ENCODE data around the gene UBXN4.
"Not testable (repeated sequence)": the region's sequence is repeated elsewhere in the genome, so short reads cannot be mapped to it uniquely, and the experiment has no call there.

Gene UBXN4

DNA sequence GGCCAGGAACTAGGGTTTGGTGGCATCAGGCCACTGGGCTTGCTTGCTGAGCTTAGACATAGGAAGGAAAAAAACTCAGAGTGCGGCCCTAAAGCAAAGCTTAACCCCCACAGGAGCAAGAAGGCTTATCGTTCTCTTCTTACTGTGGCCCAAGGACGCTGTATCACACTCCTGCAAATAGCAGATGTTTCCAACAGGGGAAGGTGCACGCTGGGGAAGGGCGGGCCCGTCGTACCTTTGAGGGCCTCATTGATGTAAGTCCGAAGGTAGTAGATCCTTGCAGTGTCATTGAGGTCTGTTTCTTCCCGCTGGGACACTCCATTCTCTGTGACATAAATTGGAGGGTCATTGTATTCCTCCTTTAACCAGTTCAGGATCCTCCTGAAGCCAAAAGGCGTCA is 48.8 kb downstream of the UBXN4 start:
- H3K9me2 ChIP-seq (replicated peaks; ENCODE audit: insufficient read depth, low read length), result no peaks in the 10 kb centered on the region
- H3K9me3 ChIP-seq (replicated peaks; ENCODE audit: insufficient read depth, low read length), result no peaks in the 10 kb centered on the region
- no peak for DNase-seq
- H4K20me1 ChIP-seq (ENCODE audit: insufficient read depth, low read length), result no peaks in the 10 kb centered on the region
- TF ChIP-seq EZH2 (optimal IDR thresholded peaks at IDR 0.05; ENCODE audit: low read depth, low read length) (no peak), EZH2phosphoT487 (IDR thresholded peaks at IDR 0.05; ENCODE audit: low read length) (no peak)
- TF ChIP-seq, protein P1, sequence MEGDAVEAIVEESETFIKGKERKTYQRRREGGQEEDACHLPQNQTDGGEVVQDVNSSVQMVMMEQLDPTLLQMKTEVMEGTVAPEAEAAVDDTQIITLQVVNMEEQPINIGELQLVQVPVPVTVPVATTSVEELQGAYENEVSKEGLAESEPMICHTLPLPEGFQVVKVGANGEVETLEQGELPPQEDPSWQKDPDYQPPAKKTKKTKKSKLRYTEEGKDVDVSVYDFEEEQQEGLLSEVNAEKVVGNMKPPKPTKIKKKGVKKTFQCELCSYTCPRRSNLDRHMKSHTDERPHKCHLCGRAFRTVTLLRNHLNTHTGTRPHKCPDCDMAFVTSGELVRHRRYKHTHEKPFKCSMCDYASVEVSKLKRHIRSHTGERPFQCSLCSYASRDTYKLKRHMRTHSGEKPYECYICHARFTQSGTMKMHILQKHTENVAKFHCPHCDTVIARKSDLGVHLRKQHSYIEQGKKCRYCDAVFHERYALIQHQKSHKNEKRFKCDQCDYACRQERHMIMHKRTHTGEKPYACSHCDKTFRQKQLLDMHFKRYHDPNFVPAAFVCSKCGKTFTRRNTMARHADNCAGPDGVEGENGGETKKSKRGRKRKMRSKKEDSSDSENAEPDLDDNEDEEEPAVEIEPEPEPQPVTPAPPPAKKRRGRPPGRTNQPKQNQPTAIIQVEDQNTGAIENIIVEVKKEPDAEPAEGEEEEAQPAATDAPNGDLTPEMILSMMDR (IDR thresholded peaks at IDR 0.05; ENCODE audit: low read length), result no peak
- H2AFZ ChIP-seq (ENCODE audit: low read length), result no peak overlapping the region
- peaks cover 8% of the 10 kb centered on the region; the same call in 1 of the 2 replicates for H3F3A ChIP-seq (ENCODE audit: insufficient read depth, low read length)
- no peaks in the 10 kb centered on the region for H3K27me3 ChIP-seq (replicated peaks; ENCODE audit: insufficient read depth, low read length)
- no peaks in the 10 kb centered on the region for H3K79me2 ChIP-seq (ENCODE audit: low read length)
- H3K9ac ChIP-seq (ENCODE audit: low read length), result no peak overlapping the region
- H3K27ac ChIP-seq (ENCODE audit: low read length), result no peak overlapping the region
- H3K4me2 ChIP-seq (ENCODE audit: low read depth, low read length), result no peak overlapping the region
- H3K4me1 ChIP-seq (ENCODE audit: low read length), result peaks cover 7% of the 10 kb centered on the region; the same call in 1 of the 2 replicates
- H3K36me3 ChIP-seq (replicated peaks; ENCODE audit: insufficient read depth, low read length), result 0 out of 2 replicates have a peak, but pooled peaks cover under 1% of the 10 kb centered on the region
- H3K4me3 ChIP-seq (ENCODE audit: low read length), result no peak overlapping the region

DNA sequence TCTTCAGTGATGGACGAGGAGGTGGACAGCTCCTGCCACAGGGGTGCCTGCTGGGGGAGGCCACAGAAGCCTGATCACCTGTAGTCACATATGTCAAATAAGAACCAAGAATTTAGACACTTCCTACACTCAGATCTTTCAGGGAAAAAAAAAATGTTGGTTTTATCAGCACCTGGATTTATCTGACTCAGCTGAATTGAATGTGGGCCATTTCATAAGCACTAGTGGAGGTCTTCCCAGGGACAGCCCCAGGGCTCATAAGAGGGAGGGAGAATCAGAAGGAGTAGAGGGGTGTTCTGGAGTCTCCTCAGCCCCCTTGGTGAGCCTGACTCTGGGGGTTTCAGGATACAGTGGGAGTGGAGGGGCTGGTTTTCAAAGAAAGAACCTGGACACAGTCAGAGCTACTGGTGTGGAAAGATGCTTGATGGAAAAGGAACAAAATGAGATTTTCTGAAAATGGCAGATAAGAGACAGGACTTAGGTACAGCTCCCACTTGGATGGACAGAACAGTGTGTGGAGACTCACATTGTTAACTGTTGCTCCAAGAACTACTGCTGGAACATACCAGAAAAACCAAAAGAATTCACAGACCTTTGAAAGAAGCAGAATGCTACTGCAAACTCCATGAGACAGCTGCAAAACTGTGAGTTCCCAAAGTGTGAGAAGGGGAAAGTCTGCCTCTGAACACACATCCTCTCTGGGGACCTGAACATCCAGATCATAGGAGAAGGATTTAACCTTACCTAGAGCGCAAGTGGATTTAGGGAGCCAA is 49.9 kb downstream of the UBXN4 start:
- no peak for DNase-seq
- no peak overlapping the region for H3K27ac ChIP-seq (ENCODE audit: low read length)

DNA sequence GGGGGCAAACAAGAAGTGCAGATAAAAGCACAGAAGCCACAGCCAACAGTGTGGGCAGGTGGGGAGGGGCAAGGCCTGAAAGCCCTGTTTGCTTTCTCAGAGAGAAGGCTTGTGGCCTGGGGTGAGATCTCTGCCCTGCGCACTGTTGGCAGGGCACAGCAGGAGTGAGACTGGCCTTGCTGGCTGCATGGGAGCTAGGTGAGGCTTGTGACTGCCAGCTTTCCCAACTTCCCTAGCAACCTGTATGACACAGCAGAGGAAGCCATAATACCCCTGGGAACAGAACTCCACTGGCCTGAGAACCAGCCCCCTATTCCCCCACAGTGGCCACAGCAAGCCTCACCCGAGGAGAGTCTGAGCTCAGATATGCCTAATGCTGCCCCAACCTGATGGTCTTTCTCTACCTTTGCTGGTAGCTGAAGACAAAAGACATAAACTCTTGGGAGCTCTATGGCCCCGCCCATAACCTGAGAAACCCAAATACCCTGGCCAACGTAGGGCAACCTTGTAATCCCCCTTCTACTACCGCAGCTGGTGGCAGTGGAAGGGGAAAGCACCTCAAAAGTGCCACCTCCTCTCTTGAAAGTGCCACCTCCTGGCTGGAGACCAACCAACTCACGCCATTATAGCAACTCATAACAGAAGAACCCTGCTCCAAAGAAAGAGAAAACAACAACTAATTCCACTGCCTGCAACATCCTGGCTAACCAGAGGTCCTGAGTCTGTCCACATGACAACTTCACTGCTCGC is 50.9 kb downstream of the UBXN4 start:
- H3K9me2 ChIP-seq (replicated peaks; ENCODE audit: insufficient read depth, low read length), result no peaks in the 10 kb centered on the region
- H3K9me3 ChIP-seq (replicated peaks; ENCODE audit: insufficient read depth, low read length), result no peaks in the 10 kb centered on the region
- TF ChIP-seq, protein P1 (IDR thresholded peaks at IDR 0.05; ENCODE audit: low read length), result no peak
- TF ChIP-seq EZH2 (optimal IDR thresholded peaks at IDR 0.05; ENCODE audit: low read depth, low read length) (no peak), EZH2phosphoT487 (IDR thresholded peaks at IDR 0.05; ENCODE audit: low read length) (no peak)
- no peak for DNase-seq
- no peaks in the 10 kb centered on the region for H4K20me1 ChIP-seq (ENCODE audit: insufficient read depth, low read length)
- no peaks in the 10 kb centered on the region for H3K27me3 ChIP-seq (replicated peaks; ENCODE audit: insufficient read depth, low read length)
- peaks cover 8% of the 10 kb centered on the region; the same call in 1 of the 2 replicates for H3F3A ChIP-seq (ENCODE audit: insufficient read depth, low read length)
- H3K9ac ChIP-seq (ENCODE audit: low read length), result no peak overlapping the region
- no peaks in the 10 kb centered on the region for H3K36me3 ChIP-seq (replicated peaks; ENCODE audit: insufficient read depth, low read length)
- H3K4me2 ChIP-seq (ENCODE audit: low read depth, low read length), result no peak overlapping the region
- no peak overlapping the region for H2AFZ ChIP-seq (ENCODE audit: low read length)
- H3K79me2 ChIP-seq (ENCODE audit: low read length), result no peaks in the 10 kb centered on the region
- H3K27ac ChIP-seq (ENCODE audit: low read length), result no peak overlapping the region
- H3K4me3 ChIP-seq (ENCODE audit: low read length), result no peak overlapping the region
- peaks cover 7% of the 10 kb centered on the region; the same call in 1 of the 2 replicates for H3K4me1 ChIP-seq (ENCODE audit: low read length)

More for the DNA sequence above, 49.9 kb downstream of the UBXN4 start:
- Histone ChIP-seq H3K79me2 (ENCODE audit: low read length) (no peaks in the 10 kb centered on the region), H3K9ac (ENCODE audit: low read length) (no peak overlapping the region), H3K9me3 (replicated peaks; ENCODE audit: insufficient read depth, low read length) (no peaks in the 10 kb centered on the region), H3K4me2 (ENCODE audit: low read depth, low read length) (no peak overlapping the region), H3K4me1 (ENCODE audit: low read length) (peaks cover 7% of the 10 kb centered on the region; the same call in 1 of the 2 replicates), H3K36me3 (replicated peaks; ENCODE audit: insufficient read depth, low read length) (no peaks in the 10 kb centered on the region), H3K9me2 (replicated peaks; ENCODE audit: insufficient read depth, low read length) (no peaks in the 10 kb centered on the region), H3F3A (ENCODE audit: insufficient read depth, low read length) (peaks cover 8% of the 10 kb centered on the region; the same call in 1 of the 2 replicates), H2AFZ (ENCODE audit: low read length) (no peak overlapping the region), H3K27me3 (replicated peaks; ENCODE audit: insufficient read depth, low read length) (no peaks in the 10 kb centered on the region), H3K4me3 (ENCODE audit: low read length) (no peak overlapping the region), H4K20me1 (ENCODE audit: insufficient read depth, low read length) (no peaks in the 10 kb centered on the region)
- TF ChIP-seq EZH2 (optimal IDR thresholded peaks at IDR 0.05; ENCODE audit: low read depth, low read length) (no peak), EZH2phosphoT487 (IDR thresholded peaks at IDR 0.05; ENCODE audit: low read length) (no peak)
- TF ChIP-seq, protein P1 (IDR thresholded peaks at IDR 0.05; ENCODE audit: low read length), result no peak

DNA sequence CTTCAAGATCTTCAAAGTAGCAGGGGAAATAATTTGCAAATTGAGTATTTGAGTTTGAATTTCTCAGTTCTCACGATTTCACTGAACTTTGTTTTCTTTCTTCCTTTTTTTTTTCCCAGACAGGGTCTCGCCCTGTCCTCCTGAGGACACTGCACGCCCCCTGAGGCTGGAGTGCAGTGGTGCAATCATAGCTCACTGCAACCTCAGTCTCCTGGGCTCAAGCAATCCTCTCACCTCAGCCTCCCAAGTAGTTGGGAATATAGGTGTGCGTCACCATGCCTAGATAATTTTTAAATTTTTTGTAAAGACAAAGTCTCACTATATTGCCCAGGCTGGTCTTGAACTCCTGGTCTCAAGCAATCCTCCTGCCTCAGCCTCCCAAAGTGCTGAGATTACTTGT is 54.0 kb downstream of the UBXN4 start:
- not testable (repeated sequence) for H3K27me3 ChIP-seq (replicated peaks; ENCODE audit: insufficient read depth, low read length); H3F3A ChIP-seq (ENCODE audit: insufficient read depth, low read length); H3K36me3 ChIP-seq (replicated peaks; ENCODE audit: insufficient read depth, low read length); H3K79me2 ChIP-seq (ENCODE audit: low read length); H3K9me3 ChIP-seq (replicated peaks; ENCODE audit: insufficient read depth, low read length); H3K4me2 ChIP-seq (ENCODE audit: low read depth, low read length); H3K4me3 ChIP-seq (ENCODE audit: low read length); H3K27ac ChIP-seq (ENCODE audit: low read length); H3K9ac ChIP-seq (ENCODE audit: low read length); H3K4me1 ChIP-seq (ENCODE audit: low read length); H3K9me2 ChIP-seq (replicated peaks; ENCODE audit: insufficient read depth, low read length); H4K20me1 ChIP-seq (ENCODE audit: insufficient read depth, low read length); DNase-seq; H2AFZ ChIP-seq (ENCODE audit: low read length)

Measured in MM.1S (cell line).